CD4-positive, alpha-beta T cell treated with Interleukin-4 for 4 hours (primary cell): ENCODE results near the gene PHLDB3.
"Not testable (repeated sequence)": the region's sequence is repeated elsewhere in the genome, so short reads cannot be mapped to it uniquely, and the experiment has no call there.

ENCODE experiments used
- DNase-seq: peaks from one replicate; pipeline ENCODE4 v3.0.0-alpha.2; 2020

PHLDB3 gene

DNA sequence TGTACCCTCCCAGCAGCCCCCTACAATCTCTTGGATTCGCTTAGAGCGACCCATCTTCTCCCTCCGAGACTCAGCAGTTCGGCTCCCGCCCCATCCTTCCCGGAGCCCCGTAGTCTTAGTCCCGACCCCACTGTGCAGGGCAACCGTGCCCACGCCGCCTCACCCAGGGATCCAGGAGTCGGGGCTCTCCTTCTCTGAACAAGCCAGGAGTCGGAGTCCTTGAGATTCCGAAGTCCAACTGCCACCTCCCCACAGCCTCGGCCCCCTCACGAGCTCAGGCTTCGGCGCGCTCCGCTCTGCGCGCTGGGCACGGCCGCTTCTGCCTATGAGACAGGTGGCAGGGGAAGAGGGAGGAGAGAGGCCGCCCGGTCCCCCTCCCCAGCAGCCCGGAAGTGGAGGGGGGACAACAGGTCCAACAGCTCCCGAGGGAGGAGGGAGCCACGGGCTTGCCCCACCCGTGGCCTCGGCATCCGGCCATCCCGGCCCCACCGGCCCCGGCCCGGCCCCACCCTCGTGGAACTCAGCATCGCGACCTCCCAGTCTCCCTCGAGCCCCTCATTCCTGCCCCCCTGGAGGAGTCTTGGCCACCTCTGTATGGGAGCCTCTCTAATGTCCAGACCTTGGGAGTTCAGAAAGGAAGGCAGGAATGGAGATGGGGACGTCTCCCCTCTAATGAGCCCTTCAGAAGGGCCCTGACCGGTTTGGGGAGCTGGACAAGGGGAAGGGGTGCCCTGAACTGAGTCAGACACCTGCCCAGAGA lies at the start of gene PHLDB3:
PHLDB3 (minus strand) TSS at position 321 of the 760 bp plus-strand sequence. CDS start 628 bp downstream, outside the sequence.
- peak; percentile 36 for DNase-seq

DNA sequence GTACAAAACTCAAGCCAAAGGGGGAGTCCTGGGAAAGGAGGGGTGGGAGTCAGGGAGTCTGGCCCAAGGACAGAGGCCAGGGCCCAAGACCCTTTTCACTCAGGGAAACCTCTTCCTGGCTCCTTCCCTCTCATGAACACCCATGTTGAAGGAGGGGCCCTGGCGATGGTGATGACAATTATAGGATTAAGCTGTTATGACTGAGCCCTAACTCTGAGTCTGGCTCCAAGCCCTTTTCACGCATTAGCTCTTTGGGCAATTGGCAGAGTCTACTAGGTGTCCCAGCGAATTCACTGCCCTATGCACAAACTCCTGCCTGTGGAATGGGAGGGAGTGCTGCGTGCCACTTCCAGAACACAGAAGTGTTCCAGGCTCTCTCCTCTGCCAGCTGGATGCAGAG lies 49.1 kb upstream of the PHLDB3 start:
- no peak for DNase-seq

DNA sequence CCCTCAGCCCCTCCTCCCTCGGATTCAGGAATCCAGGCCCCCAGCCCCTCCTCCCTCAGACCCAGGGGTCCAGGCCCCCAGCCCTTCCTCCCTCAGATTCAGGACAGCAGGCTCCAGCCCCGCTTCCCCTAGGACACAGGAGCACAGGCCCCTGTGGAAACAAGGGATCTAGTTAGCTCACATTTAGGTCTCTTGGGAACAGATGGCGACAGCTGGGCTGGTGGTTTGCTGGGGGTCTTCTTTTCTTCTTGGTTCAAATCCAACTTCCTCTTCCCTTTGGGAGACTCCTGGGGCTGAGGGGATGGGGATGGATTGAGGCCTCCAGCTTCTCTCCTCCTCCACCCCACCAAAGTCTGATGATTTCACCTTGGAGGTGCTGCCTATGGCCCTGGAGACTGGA lies 48.1 kb upstream of the PHLDB3 start:
- no peak for DNase-seq

DNA sequence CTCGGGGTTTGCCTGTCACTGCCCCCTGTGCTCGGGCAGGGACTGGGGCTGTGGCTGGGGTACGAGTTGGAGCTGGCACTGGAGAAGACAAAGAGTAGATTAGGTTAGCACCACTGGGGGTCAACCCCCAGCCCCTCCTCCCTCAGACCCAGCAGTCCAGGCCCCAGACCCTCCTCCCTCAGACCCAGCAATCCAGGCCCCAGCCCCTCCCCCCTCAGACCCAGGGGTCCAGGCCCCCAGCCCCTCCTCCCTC lies 47.6 kb upstream of the PHLDB3 start:
- no peak for DNase-seq

DNA sequence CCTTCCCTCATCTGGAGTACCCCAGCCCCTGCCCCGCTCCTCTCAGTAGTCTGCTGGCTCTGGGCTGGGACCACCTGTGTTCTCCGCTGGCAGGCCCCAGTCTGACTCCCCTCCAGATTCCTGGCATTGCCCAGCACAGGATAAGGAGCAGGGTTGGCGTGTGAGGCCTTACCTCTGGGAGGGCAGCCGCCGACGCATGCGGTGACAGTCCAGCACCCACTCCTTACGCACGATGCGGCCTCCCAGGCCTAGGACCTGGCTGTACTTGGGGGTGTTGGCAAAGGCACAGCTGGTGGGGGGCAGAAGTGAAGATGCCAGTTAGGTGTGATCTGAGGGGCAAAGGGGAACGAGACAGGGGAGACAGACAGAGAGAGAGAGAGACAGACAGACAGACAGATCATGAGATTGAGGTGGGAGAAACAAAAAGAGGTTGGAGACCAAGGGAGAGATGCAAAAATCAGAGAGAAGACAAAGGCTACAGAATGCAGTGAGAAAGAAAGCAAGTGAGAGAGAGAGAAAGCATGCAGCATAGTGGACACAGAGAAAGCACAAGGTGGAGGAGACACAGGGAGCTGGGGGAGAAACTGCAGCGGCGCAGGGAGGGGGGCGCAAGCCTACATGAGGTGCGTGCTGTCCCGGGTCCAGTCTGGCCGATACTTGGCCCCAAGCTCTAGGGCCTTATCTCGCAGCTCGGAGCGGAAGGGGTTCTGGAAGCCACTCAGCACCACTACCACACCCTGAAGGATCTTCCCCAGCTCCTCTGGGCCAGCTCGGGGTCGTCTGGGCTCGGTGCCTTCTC lies 47.1 kb upstream of the PHLDB3 start:
- no peak for DNase-seq

DNA sequence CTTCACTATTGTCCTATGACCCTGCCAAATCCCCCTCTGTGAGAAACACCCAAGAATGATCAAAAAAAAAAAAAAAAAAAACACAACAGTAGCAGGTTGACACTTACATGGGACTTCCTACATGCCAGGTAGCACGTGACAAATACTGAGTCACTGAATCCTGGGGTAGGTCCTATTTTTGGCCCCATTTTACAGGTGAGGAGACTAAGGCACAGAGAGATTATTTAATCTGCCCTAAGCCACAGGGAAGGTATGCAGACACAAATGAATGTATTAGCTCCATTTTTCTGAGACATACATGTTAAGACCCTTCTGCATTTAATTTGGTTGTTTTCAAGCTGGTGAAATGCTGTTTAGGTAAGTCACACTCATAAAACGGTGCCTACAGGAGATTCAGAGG lies 44.2 kb upstream of the PHLDB3 start:
- no peak for DNase-seq

DNA sequence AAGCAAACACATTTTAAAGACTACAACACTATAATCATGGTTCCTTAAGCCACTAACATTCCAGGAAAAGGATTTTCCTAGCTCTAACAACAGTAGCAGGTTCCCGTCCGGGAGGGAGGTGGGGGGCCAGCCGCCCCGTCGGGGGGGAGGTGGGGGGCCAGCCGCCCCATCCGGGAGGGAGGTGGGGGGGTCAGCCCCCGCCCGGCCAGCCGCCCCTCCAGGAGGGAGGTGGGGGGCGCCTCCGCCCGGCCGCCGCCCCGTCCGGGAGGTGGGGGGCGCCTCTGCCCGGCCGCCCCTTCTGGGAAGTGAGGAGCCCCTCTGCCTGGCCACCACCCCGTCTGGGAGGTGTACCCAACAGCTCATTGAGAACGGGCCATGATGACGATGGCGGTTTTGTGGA lies 43.4 kb upstream of the PHLDB3 start:
- not testable (repeated sequence) for DNase-seq

DNA sequence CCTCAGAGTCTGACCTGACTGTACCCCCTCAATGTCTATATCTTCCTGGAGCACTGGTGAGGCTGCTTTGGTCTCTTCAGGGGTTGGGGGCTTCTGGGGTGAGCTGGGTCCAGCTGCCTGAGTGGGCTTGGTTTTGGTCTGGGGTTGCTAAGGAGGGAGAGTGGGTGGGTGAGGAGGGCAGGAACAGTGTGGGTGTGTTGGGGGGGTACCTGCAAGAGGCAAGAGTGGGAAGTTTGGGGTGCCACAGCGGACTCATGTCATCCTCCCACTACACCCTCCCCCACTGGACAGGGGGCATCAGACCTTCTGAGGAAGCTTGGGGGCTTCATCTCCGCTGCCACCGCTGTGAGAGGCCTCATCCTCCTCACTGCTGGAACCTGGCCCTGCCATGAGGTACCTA lies 42.0 kb upstream of the PHLDB3 start:
- no peak for DNase-seq

DNA sequence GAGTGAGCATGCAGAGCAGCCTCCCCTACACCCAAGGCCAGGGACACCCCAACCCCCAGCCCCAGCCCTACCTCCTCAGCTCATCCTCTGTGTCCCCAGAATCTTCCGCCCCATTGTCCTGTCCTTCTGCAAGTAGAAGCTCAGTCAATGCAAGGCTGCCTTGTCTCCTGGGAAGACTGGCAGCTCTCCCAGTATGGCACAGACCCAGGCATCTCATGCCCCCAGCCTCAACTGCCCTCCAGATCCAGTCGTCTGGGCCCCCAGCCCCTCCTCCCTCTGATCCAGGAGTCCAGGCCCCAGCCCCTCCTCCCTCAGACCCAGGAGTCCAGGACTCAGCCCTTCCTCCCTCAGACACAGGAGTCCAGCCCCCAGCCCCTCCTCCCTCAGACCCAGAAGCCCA lies 41.4 kb upstream of the PHLDB3 start:
- DNase-seq, result no peak

DNA sequence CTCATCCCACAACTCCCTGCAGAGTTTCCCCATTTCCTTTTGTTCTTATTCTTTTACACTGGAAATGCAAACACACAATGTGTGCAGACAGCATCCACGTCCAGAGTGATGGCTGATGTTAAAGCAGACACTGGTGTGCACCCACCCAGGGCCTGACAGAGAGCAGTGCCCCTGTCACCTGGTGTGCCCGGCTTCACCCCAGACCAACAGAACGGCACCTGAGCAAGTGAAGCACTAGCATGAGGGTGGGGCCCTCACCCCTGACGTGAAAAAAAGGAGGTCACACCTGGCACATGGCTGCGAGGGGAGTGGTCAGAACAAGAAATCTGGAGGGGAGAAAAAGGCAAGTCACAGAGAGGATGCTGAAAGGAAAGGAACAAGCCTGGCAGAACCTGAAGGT lies 40.7 kb upstream of the PHLDB3 start:
- DNase-seq, result no peak

DNA sequence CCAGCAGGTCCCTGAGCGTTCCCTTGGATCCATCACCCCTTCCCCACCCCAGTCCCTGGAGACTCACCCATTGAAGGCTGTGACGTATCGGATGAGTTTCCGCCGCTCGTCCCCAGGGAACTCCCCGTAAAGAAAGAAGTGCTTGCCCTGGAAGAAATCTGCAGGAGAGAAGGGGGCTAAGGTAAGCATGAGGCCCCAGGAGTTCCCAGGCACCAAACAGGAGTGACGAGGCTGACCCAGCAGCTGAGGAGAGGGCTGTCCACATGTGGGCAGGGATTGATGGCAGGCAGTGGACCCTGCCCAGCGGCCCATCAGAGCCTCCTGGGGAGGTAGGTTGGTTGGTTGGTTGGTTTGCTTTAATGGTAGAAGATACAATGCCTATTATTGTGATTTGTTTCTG lies 39.5 kb upstream of the PHLDB3 start:
- DNase-seq, result no peak

DNA sequence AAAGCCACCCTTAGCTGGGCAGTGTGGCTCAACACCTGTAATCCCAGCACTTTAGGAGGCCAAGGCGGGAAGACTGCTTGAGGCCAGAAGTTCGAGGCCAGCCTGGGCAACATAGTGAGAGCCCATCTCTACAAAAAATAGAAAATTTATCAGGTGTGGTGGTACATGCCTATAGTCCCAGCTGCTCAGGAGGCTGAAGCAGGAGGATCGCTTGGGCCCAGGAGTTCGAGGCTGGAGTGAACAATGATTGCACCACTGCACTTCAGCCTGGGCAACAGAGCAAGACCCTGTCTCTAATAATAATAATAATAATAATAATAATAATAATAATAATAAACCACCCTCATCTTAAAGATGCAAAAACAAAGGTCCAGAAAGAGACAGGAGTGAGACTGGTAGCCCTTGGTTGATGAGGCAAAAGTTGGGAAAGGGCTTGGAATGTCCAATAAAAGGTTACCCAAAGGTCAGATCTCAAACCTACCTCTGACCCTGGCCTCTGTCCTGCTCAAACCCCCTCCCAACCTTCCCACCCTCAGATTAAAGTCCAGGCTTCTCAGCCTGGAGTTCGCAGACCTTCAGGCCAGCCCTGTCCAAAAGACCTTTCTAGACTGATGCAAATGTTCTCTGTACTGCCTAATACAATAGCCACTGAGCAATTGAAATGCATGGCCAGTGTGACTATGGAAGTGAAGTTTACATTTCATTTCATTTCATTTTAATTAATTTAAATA lies 37.5 kb upstream of the PHLDB3 start:
- no peak for DNase-seq

DNA sequence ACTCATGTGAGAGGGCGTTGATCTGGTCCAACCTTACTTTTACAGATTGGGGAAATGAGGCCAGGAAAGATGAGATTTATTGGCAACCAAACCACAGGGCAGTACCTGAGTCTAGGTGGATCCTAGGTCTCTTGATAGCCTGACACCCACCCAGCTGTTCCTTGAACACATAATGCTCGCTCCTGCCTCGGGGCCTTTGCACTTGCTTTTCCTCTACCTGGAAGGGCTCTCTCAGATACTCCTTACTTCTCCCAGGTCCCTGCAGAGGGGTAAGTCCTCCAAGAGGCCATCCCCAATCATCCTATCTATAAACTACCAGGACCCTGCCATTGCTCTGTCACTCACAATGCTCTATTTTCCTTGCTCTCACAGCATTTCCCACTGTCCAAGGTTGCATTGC lies 35.8 kb upstream of the PHLDB3 start:
- no peak for DNase-seq

DNA sequence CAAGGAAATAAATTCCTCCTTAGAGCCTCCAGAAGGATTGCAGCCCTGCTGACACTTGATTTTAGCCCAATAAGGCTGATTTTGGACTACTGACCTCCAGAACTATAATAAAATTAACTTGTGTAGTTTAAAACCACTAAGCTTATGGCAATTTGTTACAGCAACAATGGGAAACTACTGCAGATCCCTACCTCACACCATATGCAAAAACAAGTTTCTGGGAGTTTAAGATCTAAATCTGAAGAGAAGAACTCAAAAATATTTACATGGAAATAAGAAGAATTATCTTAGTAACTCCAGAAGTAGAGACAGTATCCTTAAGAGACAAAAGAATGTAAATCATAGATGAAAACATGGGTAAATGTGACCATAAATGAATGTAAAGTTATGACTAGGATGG lies 34.4 kb upstream of the PHLDB3 start:
- no peak for DNase-seq

DNA sequence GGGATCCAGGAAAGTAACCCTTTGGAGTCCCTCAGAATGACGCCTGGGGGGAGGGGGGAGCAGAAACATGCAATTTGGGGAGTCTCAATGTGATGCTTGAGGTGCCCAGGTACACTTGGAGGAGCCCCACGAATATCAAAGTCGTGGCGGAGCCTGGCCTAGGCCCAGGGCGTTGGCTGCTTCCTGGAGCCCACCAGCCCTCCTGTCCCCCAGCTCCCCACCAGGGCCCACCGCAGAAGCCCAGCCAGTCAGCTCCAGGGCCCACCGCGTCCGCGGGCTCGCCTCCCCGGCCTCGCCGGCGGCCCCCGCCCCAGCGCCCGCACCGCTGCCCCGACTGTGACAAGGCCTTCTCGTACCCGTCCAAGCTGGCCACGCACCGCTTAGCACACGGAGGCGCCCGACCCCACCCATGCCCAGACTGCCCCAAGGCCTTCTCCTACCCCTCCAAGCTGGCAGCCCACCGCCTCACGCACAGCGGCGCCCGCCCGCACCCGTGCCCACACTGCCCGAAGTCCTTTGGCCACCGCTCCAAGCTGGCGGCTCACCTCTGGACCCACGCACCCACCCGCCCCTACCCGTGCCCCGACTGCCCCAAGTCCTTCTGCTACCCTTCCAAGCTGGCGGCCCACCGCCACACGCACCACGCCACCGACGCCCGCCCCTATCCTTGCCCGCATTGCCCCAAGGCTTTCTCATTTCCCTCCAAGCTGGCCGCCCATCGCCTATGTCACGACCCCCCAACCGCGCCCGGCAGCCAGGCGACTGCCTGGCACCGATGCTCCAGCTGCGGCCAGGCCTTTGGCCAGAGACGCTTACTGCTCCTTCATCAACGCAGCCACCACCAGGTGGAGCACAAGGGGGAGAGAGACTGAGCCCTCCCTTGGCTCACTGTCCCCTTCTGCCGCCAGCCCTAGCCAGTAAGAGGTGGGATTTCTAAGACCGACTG lies 30.5 kb upstream of the PHLDB3 start:
- DNase-seq, result no peak

DNA sequence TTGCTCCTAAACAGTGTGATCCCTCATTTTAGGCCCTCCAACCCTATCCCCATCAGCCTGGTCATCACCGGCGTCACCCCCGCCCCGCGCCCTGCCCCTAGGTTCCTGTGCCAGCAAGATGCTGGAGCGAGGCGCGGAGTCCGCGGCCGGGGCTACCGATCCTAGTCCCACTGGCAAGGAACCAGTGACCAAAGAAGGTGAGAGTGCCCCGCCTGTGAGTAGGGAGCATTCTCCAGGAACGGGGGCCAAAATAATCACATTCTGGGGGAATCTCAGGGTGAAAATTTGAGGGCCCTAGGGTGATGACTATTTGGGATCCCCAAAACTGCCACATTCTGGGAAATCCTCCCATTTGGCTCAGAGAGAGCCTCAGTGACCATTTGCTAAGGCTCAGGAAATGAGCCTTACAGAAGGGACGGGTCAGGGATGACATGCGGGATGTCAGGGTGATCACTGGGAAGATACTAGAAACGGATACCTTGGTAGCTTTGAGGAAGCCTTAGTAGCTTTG lies 29.8 kb upstream of the PHLDB3 start:
- DNase-seq, result no peak

DNA sequence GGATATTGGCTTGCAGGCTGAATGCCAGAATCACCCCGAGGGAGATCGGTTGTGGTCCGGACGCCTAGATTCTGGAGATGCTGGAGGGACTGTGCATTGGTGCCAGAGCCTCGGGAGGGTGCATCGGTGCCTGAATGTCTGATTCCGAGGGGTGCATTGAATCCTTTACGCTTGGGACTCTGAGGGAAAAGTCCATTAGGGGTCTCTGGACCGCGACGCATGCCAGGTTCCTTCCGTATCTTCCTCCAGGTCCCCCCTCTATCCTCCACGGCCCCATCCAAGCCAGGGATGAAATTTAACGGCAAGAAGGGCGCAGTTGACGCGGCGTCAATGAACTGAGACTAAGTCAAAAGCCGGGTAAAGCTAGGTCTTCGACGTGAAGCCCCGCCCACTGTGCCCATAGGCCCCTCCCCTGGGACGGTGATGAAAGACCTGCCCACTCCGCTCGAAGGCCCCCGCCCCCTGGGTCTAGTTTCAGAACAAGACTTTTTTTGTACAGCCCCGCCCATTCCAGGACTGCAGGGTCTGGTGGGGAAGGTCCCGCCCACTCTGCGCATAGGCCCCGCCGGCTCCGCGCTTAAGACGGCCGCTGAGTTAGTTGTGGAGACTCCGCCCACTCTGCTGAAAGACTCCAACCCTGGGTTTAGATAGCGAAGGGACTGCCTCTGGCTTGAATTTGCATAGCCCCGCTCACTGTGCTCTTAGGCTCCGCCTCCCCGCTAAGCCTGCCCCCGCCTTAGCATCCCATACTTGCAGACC lies 29.2 kb upstream of the PHLDB3 start:
- peak; percentile 95 for DNase-seq

DNA sequence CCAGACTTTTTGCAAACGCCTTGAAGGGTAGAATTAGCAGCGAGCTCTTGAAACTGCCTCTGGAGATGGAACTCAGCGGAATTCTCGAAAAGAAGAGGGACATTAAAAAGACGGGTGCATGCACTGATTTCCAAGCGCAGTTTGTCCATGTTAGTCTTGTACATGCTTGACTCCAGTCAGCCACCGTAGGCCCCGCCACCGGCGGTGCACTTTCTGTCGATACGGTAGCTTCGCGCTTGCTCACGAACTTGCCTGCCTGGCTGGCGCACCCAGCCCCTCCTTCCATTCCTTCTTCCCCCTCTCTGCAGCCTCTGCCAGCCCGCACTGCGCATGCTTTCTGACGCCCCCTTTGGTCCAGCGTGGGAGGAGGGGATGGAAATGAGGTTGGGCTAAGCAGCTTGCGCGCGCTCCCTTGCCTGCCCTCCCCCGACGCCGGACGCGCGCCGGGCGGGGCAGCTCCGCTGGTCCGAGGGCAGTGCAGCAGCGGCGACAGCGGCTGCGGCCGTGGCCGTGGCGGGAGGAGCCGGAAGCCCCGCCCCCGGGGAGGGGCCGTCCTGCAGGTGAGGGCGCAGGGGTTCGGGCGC lies 28.5 kb upstream of the PHLDB3 start, which contains the start of gene ZNF575:
ZNF575 (plus strand) TSS at position 227 of the 584 bp plus-strand sequence. CDS start 1,235 bp downstream, outside the sequence.
- DNase-seq, result peak; percentile 88

DNA sequence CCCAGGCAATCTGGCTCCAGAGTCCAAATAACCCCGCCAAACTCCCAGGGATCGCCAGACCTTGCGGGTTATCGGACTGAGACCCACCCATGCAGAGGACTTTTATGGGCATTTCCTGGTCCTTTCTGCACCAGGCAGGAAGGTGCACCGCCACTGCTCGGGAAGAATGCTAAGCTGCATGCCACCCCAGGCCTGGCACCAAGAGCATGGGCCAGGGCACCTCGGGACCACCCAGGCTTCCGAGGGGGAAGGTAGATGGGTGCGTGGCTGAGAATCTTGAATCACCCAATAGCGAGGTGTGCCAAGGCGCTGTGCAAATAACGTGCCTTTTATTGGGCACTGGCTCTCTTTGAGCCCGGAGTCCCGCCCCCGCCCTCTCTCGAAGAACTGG lies 28.0 kb upstream of the PHLDB3 start:
- DNase-seq, result no peak

DNA sequence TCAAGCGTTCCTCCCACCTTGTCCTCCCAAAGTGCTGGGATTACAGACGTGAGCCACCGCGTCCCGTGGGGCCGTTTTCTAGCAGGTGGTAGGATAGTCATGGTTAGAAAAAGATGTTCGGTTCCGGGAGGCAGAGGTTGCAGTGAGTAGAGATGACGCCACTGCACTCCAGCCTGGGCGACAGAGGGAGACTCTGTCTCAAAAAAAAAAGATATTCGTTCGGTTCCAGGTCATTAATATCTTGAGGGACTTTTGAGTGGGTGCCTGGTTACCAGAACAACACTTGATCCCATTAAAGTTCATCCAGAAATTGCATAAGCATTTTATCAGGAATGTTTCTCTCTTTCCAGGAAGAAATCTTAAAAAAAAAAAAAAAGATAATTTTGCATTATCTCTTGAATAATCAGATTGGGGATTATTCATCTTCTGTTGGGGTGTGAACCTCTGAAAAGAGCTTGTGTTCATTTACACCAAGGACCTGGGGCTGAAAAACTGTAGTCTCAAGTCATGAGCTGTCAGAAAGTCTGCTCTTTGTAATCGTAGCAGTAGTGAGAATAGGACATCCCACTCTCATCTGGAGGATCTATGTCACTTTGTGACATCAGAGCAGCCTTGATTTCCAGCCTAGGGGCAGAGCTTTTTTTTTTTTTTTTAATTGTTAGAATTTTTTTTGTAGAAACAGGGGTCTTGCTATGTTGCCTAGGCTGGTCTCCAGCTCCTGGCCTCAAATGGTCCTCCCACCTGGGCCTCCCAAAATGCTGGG lies 23.5 kb upstream of the PHLDB3 start:
- DNase-seq, result no peak
